ENCODE data around the gene FAM89B. TPM values are rescaled to one million over a fixed set of nuclear protein-coding genes. Genes with fewer than 3 reads are reported as not detected.

The FAM89B gene
- total RNA-seq, 1 donor from 2014 or later = 21.6 TPM

DNA sequence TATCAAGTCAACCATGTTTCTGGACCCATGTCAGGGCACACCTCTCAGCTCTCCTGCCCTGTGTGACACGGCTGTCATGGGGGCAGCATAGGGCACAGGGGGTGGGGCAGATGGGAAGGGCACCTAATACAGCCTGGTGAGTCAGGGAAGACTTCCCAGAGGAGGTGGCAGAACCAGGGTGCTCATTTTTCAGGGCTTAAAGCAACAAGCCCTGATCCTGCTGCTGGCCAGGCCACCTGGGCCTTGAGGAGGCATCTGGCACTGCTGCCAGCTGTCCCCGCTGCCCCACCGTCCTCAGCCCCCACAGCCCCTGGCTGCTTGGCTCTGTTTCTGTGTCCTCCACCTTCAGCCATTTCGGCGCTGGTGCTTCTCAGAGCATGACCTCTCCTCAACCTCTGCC is 37.3 kb downstream of the FAM89B start:
- TF ChIP-seq, protein P1, sequence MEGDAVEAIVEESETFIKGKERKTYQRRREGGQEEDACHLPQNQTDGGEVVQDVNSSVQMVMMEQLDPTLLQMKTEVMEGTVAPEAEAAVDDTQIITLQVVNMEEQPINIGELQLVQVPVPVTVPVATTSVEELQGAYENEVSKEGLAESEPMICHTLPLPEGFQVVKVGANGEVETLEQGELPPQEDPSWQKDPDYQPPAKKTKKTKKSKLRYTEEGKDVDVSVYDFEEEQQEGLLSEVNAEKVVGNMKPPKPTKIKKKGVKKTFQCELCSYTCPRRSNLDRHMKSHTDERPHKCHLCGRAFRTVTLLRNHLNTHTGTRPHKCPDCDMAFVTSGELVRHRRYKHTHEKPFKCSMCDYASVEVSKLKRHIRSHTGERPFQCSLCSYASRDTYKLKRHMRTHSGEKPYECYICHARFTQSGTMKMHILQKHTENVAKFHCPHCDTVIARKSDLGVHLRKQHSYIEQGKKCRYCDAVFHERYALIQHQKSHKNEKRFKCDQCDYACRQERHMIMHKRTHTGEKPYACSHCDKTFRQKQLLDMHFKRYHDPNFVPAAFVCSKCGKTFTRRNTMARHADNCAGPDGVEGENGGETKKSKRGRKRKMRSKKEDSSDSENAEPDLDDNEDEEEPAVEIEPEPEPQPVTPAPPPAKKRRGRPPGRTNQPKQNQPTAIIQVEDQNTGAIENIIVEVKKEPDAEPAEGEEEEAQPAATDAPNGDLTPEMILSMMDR (IDR thresholded peaks at IDR 0.05) = no peak
- peak overlapping the region; percentile 15 for H3K4me3 Mint-ChIP-seq
- H3K9me3 Mint-ChIP-seq = no peaks in the 10 kb centered on the region
- ChIA-PET CTCF (interaction anchor here (0.7 to 1.5 kb wide), 2 partner anchors 15 to 21 kb away, joined by 5 read pairs; no protein-coding TSS in a partner anchor), POLR2A (interaction anchor here (1.1 to 1.3 kb wide), 2 partner anchors 15 to 37 kb away, joined by 3 to 4 read pairs; partner anchors contain the start of gene FAM89B)
- no peaks in the 10 kb centered on the region for H3K27me3 Mint-ChIP-seq
- intact Hi-C loops (cut with micrococcal nuclease) = no loop called here
- H3K27ac Mint-ChIP-seq = peak overlapping the region; percentile 66
- H3K4me1 Mint-ChIP-seq = peaks cover 47% of the 10 kb centered on the region
- DNase-seq (no peak), ATAC-seq (ENCODE audit: low read depth) (no peak)
- peaks cover 71% of the 10 kb centered on the region for H3K36me3 Mint-ChIP-seq (ENCODE audit: low read depth)

DNA sequence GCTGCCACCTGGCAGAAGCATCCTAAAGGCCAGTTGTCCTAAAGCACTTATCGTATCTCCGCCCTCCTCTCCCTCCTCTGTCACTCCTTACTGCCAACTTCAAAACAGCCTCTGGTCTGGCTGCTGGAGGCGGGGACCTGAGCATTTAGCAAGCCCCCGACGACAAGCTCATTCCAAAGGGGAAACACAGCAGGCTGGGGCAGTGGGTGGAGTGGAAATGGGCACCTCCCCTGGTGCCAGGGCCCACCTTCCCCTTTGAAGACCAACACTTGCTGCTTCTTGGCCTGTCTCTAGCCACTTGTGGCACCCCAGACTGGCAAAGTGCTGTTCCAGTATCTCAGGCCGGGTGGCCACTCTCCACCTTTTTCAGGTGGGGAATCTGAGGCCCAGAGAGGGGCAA is 38.1 kb downstream of the FAM89B start:
- H3K4me1 Mint-ChIP-seq = peaks cover 51% of the 10 kb centered on the region
- peak overlapping the region; percentile 66 for H3K27ac Mint-ChIP-seq
- DNase-seq = no peak
- H3K9me3 Mint-ChIP-seq = no peaks in the 10 kb centered on the region
- POLR2A ChIA-PET = no interaction called here
- intact Hi-C loops (cut with micrococcal nuclease) = no loop called here
- no peak for ATAC-seq (ENCODE audit: low read depth)
- no peaks in the 10 kb centered on the region for H3K27me3 Mint-ChIP-seq
- H3K36me3 Mint-ChIP-seq (ENCODE audit: low read depth) = peaks cover 68% of the 10 kb centered on the region
- TF ChIP-seq, protein P1 (IDR thresholded peaks at IDR 0.05) = no peak
- CTCF ChIA-PET = no interaction called here
- no peak overlapping the region for H3K4me3 Mint-ChIP-seq

DNA sequence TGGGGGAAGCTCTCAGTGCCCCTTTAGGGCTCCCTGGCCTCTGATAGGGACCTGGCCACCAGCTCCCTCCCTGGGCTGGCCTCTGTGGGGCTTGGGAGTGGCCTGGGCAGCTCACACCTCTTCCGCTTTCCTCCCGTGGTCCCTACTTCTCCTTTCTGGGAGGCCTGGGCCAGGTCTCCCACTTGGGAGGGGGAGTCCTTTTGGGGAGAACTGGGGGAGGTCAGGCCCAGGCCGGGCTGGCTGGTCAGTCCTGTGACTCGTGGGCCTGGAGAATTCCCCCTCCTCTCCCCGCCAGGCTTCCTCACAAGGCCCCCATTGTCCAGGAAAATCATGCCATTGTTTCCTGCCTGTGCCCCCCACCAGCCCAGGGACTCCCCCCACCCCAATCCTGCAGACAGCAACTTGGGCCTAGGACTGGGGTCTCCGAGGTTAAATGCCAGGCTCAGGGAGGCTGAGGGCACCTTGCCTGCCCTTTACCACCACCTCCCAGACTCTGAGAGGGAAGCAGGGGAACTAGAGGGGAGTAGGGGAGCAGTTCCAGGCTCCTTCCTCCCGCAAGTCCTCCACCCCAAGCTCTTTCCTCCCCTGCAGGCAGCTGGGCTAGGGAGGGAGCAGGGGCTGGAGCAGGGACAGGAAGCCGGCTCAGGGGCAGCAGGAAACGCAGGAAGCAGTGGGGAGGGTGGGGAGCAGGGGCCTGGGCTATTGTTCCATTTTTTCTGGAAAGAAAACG is 38.9 kb downstream of the FAM89B start:
- TF ChIP-seq, protein P1 (IDR thresholded peaks at IDR 0.05) = no peak
- DNase-seq (no peak), ATAC-seq (ENCODE audit: low read depth) (no peak)
- intact Hi-C loops (cut with micrococcal nuclease) = no loop called here
- Mint-ChIP-seq H3K27ac (peak overlapping the region; percentile 66), H3K9me3 (no peaks in the 10 kb centered on the region), H3K4me3 (peak overlapping the region; percentile 52), H3K4me1 (peaks cover 54% of the 10 kb centered on the region), H3K36me3 (ENCODE audit: low read depth) (peaks cover 63% of the 10 kb centered on the region), H3K27me3 (no peaks in the 10 kb centered on the region)
- POLR2A ChIA-PET = interaction anchor here (0.6 to 5.3 kb wide), 2 partner anchors 35 to 43 kb away, joined by 3 to 62 read pairs; partner anchors contain the start of gene EHBP1L1
- CTCF ChIA-PET = no interaction called here

DNA sequence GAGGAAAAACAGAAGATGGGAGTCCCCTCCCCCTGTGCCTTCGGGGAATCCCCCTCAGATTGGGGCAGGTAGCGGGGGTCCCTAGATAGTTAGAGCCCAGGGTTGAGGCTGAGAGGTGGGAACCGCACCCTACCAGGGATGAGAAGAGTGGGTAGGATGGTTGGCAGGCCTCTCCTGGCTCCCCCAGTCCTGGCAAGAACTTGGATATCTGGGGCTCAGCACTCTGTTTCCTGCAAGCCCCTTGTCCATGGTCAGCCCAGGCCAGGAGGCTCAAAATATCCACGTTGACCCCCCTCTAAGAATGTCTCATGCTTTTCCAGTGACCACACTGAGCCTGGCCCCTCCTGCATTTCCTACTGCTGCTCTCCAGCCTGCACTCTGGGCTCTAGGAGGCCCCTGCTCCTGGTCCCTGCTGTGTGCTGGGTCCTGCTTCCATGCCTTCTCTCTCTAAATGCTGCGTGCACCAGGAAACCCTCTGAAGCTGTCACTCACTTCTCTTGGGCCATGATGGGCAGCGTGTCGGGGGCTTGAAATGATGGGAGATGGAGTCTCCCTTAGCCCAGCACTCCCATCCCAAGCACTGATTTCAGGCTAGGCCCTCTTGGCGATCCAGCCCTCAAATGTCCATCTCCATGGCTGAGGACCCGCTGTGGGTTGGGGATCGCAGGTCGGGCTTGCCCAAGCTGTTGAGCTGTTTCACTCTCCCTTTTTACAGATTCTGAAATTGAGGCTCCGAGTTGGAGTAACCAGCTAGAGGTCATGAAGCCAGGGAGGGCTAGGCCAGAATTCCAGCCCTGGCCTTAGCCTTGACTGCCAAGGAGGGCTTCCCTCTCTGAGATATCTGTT is 39.6 kb downstream of the FAM89B start:
- ATAC-seq (ENCODE audit: low read depth) = no peak
- no peaks in the 10 kb centered on the region for H3K27me3 Mint-ChIP-seq
- DNase-seq = no peak
- peaks cover 63% of the 10 kb centered on the region for H3K36me3 Mint-ChIP-seq (ENCODE audit: low read depth)
- H3K4me3 Mint-ChIP-seq = peak overlapping the region; percentile 97
- H3K27ac Mint-ChIP-seq = peak overlapping the region; percentile 83
- H3K9me3 Mint-ChIP-seq = no peaks in the 10 kb centered on the region
- CTCF ChIA-PET = interaction anchor here (1.7 kb wide), 1 partner anchor 18 kb away, joined by 6 read pairs; no protein-coding TSS in a partner anchor
- intact Hi-C loops (cut with micrococcal nuclease) = no loop called here
- POLR2A ChIA-PET = interaction anchor here (0.6 to 8.5 kb wide), 9 partner anchors 16 to 854 kb away, joined by 3 to 108 read pairs (median 7); partner anchors contain the start of genes CFL1, EHBP1L1, FAM89B and KCNK7
- TF ChIP-seq, protein P1 (IDR thresholded peaks at IDR 0.05) = no peak
- H3K4me1 Mint-ChIP-seq = peaks cover 60% of the 10 kb centered on the region
